ENCODE data around the gene C10orf143.
"Not testable (repeated sequence)": the region's sequence is repeated elsewhere in the genome, so short reads cannot be mapped to it uniquely, and the experiment has no call there.

Gene C10orf143

DNA sequence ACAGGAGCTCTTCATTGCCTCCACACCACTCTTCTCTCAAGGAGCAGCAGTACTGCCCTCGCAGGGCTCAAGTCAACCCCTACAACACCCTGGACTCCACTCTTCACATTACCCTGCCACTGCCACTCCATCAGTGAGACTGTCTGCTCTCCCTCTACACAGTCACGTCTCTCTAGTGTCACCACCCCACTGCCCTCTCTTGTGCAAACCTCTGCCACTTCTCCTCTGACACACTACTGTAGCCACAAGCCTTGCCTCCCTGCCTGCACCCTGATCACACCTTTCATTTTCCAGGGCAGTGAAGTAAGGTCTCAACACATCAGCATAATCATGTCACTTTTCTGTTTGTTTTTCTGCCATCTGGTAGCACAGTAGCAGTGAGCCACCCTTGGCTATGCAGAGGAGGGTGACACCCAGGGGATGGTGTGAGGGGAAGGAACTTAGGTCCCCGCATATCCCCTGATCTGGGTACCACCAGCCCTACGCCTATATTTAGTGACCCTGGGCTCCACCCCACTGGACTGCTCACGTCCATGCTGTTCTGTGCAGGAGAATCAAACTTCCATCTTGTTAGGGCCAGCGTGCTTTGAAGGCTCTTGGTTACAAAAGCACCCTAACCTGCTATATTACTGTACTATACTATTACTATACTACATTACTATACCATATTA lies 1.6 kb downstream of the C10orf143 start:
- Histone ChIP-seq H3K4me1 (ENCODE audit: control insufficient read depth, insufficient read depth, low read length) (no peaks in the 10 kb centered on the region), H3K4me3 (ENCODE audit: low read depth, low read length) (no peak overlapping the region), H3K36me3 (ENCODE audit: control insufficient read depth in 2 of 2, insufficient read depth in 1 of 2, low read length in 2 of 2) (peaks cover 0 to under 1% of the 10 kb centered on the region in 2 experiments; a peak in 2 of 3 replicates), H3K27ac (ENCODE audit: extremely low read depth, low read depth, low read length) (no peak overlapping the region), H3K9me3 (ENCODE audit: control insufficient read depth, insufficient read depth, low read depth, low read length) (no peaks in the 10 kb centered on the region)
- ChIA-PET POLR2A (interaction anchor here (0.5 to 3.1 kb wide), 7 partner anchors 8 to 90 kb away, joined by 3 to 127 read pairs (median 6); partner anchors contain the start of gene GLRX3), CTCF (interaction anchor here (0.5 to 1.7 kb wide), 20 partner anchors 8 to 573 kb away, joined by 3 to 14 read pairs (median 4); no protein-coding TSS in a partner anchor)
- TF ChIP-seq ZNF2 (tag by site-specific recombination; IDR thresholded peaks at IDR 0.05), result no peak
- peak; percentile 21 for TF ChIP-seq OSR2 (tag by site-specific recombination; IDR thresholded peaks at IDR 0.05)

GRCh38 chr10:130108146-130108545 lies 2.5 kb downstream of the C10orf143 start:
- H3K9me3 ChIP-seq (ENCODE audit: control insufficient read depth, insufficient read depth, low read depth, low read length); H3K36me3 ChIP-seq (ENCODE audit: control insufficient read depth in 2 of 2, insufficient read depth in 1 of 2, low read length in 2 of 2); H3K27ac ChIP-seq (ENCODE audit: extremely low read depth, low read depth, low read length); POLR2A ChIA-PET; CTCF ChIA-PET; H3K4me3 ChIP-seq (ENCODE audit: low read depth, low read length); H3K4me1 ChIP-seq (ENCODE audit: control insufficient read depth, insufficient read depth, low read length): not testable (repeated sequence)

DNA sequence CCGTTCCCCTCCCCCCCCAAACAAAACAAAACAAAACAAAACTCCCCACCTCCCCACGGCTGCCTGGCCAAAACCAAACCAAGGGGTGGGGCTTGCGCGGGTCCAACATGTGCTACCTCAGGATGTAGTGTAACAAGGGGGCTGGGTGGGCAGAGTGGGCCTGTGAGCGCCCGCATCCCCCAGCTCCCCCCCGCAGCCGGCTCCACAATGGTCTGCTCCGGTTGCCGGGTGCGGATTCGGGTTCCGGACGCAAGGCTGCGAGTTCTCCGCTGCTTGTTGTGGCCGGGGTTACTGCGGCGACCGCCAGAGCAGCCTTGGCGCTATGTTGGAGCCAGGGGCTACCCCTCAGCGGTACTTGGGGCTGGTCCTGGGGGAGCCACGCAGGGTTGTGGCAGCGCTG lies 4.9 kb downstream of the C10orf143 start:
- no peak overlapping the region for H3K27ac ChIP-seq (ENCODE audit: extremely low read depth, low read depth, low read length)
- H3K36me3 ChIP-seq (ENCODE audit: control insufficient read depth in 2 of 2, insufficient read depth in 1 of 2, low read length in 2 of 2), result peaks cover 0 to 2% of the 10 kb centered on the region in 2 experiments; a peak in 2 of 3 replicates
- CTCF ChIA-PET, result interaction anchor here (0.8 kb wide), 1 partner anchor 22 kb away, joined by 3 read pairs; no protein-coding TSS in a partner anchor
- H3K4me1 ChIP-seq (ENCODE audit: control insufficient read depth, insufficient read depth, low read length), result no peaks in the 10 kb centered on the region
- POLR2A ChIA-PET, result no interaction called here
- no peak overlapping the region for H3K4me3 ChIP-seq (ENCODE audit: low read depth, low read length)
- TF ChIP-seq ZNF645 (tag by site-specific recombination; IDR thresholded peaks at IDR 0.05), result no peak
- TF ChIP-seq, protein P1, sequence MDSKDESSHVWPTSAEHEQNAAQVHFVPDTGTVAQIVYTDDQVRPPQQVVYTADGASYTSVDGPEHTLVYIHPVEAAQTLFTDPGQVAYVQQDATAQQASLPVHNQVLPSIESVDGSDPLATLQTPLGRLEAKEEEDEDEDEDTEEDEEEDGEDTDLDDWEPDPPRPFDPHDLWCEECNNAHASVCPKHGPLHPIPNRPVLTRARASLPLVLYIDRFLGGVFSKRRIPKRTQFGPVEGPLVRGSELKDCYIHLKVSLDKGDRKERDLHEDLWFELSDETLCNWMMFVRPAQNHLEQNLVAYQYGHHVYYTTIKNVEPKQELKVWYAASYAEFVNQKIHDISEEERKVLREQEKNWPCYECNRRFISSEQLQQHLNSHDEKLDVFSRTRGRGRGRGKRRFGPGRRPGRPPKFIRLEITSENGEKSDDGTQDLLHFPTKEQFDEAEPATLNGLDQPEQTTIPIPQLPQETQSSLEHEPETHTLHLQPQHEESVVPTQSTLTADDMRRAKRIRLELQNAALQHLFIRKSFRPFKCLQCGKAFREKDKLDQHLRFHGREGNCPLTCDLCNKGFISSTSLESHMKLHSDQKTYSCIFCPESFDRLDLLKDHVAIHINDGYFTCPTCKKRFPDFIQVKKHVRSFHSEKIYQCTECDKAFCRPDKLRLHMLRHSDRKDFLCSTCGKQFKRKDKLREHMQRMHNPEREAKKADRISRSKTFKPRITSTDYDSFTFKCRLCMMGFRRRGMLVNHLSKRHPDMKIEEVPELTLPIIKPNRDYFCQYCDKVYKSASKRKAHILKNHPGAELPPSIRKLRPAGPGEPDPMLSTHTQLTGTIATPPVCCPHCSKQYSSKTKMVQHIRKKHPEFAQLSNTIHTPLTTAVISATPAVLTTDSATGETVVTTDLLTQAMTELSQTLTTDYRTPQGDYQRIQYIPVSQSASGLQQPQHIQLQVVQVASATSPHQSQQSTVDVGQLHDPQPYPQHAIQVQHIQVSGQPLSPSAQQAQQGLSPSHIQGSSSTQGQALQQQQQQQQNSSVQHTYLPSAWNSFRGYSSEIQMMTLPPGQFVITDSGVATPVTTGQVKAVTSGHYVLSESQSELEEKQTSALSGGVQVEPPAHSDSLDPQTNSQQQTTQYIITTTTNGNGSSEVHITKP (tag by site-specific recombination; IDR thresholded peaks at IDR 0.05), result 0 out of 2 replicates have a peak, but pooled peaks have one; percentile 29
- TF ChIP-seq, protein P2, sequence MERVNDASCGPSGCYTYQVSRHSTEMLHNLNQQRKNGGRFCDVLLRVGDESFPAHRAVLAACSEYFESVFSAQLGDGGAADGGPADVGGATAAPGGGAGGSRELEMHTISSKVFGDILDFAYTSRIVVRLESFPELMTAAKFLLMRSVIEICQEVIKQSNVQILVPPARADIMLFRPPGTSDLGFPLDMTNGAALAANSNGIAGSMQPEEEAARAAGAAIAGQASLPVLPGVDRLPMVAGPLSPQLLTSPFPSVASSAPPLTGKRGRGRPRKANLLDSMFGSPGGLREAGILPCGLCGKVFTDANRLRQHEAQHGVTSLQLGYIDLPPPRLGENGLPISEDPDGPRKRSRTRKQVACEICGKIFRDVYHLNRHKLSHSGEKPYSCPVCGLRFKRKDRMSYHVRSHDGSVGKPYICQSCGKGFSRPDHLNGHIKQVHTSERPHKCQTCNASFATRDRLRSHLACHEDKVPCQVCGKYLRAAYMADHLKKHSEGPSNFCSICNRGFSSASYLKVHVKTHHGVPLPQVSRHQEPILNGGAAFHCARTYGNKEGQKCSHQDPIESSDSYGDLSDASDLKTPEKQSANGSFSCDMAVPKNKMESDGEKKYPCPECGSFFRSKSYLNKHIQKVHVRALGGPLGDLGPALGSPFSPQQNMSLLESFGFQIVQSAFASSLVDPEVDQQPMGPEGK (tag by site-specific recombination; IDR thresholded peaks at IDR 0.05), result no peak
- no peaks in the 10 kb centered on the region for H3K9me3 ChIP-seq (ENCODE audit: control insufficient read depth, insufficient read depth, low read depth, low read length)

- CTCF ChIA-PET, result interaction anchor here (2.6 kb wide), 1 partner anchor 11 kb away, joined by 14 read pairs; the partner anchor contains the start of gene C10orf143
- Histone ChIP-seq H3K4me1 (ENCODE audit: control insufficient read depth, insufficient read depth, low read length) (no peaks in the 10 kb centered on the region), H3K9me3 (ENCODE audit: control insufficient read depth, insufficient read depth, low read depth, low read length) (no peaks in the 10 kb centered on the region), H3K27ac (ENCODE audit: extremely low read depth, low read depth, low read length) (no peak overlapping the region), H3K4me3 (ENCODE audit: low read depth, low read length) (no peak overlapping the region), H3K36me3 (ENCODE audit: control insufficient read depth in 2 of 2, insufficient read depth in 1 of 2, low read length in 2 of 2) (peaks cover 0 to 2% of the 10 kb centered on the region in 2 experiments; a peak in 2 of 3 replicates)
- POLR2A ChIA-PET, result no interaction called here
- no peak for TF ChIP-seq ZNF19 (tag by site-specific recombination; IDR thresholded peaks at IDR 0.05; ENCODE audit: low read depth)
- no peak for TF ChIP-seq KLF1 (tag by site-specific recombination; IDR thresholded peaks at IDR 0.05)
- no peak for TF ChIP-seq PRDM6 (tag by site-specific recombination; IDR thresholded peaks at IDR 0.05)
- no peak for TF ChIP-seq ZNF580 (tag by site-specific recombination; IDR thresholded peaks at IDR 0.05)
- TF ChIP-seq ZFP69B (tag by site-specific recombination; IDR thresholded peaks at IDR 0.05), result no peak
- TF ChIP-seq ZBTB26 (tag by site-specific recombination; optimal IDR thresholded peaks at IDR 0.05), result no peak
- no peak for TF ChIP-seq KLF8 (tag by site-specific recombination; IDR thresholded peaks at IDR 0.05)
- 0 out of 2 replicates have a peak, but pooled peaks have one; percentile 62 for TF ChIP-seq ZNF558 (tag by site-specific recombination; IDR thresholded peaks at IDR 0.05)
- peak; percentile 23; the same call in 1 of the 2 replicates for TF ChIP-seq ZNF654 (tag by site-specific recombination; IDR thresholded peaks at IDR 0.05; ENCODE audit: low read depth)
Observed at GRCh38 chr10:130099344-130099743, 11.3 kb downstream of the C10orf143 start.

Measured in HEK293 (cell line).